OCI-LY3 (cell line): ENCODE data around the gene PIK3AP1.
"Not testable (repeated sequence)": the region's sequence is repeated elsewhere in the genome, so short reads cannot be mapped to it uniquely, and the experiment has no call there.

Experiments used
- CTCF ChIP-seq: fragments of 200-600, 300-600 bp; sonication (generic); IDR thresholded peaks from 2 replicates; pipeline ENCODE4 v1.5.1; 2014; ENCODE audit warnings: antibody characterized with exemption, low read length, low read depth
- EZH2phosphoT487 ChIP-seq: fragments of 200-600 bp; shearing (Covaris generic); IDR thresholded peaks from 2 replicates; pipeline ENCODE4 v1.6.1; 2018; ENCODE audit warnings: antibody characterized with exemption, mixed run types, low read depth

- TF ChIP-seq CTCF, EZH2phosphoT487: not testable (repeated sequence)
These were observed 174.8 kb downstream of the PIK3AP1 start for GRCh38 chr10:96545558-96545957.
